Prostate gland (tissue), 2 donors: Measurements from ENCODE around the gene KRTAP9-6. TPM values are rescaled to one million over a fixed set of nuclear protein-coding genes. Genes with fewer than 3 reads are reported as not detected.

Experiments
- DNase-seq: peaks from one replicate; pipeline ENCODE4 v3.0.0-alpha.2; 2019; ENCODE audit warnings: low spot score
- H3K27ac ChIP-seq, 2 donors: fragments of 200-600 bp; sonication (generic); 2 replicates each; pipeline ENCODE4 v1.5.1; 2017 to 2019
- H3K27me3 ChIP-seq: fragments of 200-600 bp; sonication (generic); replicated peaks from 2 replicates; pipeline ENCODE4 v1.5.1; 2019; ENCODE audit not compliant: insufficient read depth
- H3K36me3 ChIP-seq, 2 donors: fragments of 200-600 bp; sonication (generic); 1 replicate in 1 of 2; 2 replicates in 1 of 2; pipeline versions ENCODE4 v1.5.1 to v1.8.1; 2017 to 2019
- H3K4me1 ChIP-seq: fragments of 200-600 bp; sonication (generic); replicated peaks from 2 replicates; pipeline ENCODE4 v1.5.1; 2019
- H3K4me3 ChIP-seq, 2 donors: fragments of 200-600 bp; sonication (generic); 2 replicates each; pipeline ENCODE4 v1.5.1; 2017 to 2019
- H3K9me3 ChIP-seq: fragments of 200-600 bp; sonication (generic); 2 replicates; pipeline ENCODE4 v1.5.1; 2017
- CTCF ChIP-seq, 4 experiments: fragments of 200-600 bp in 2 of 4; fragments of 450-650 bp in 2 of 4; sonication (generic) in 2 of 4; IDR thresholded peaks; 1 replicate in 3 of 4; 2 replicates in 1 of 4; pipeline ENCODE4 v1.5.1; 2016 to 2019; ENCODE audit warnings: antibody characterized with exemption in 4 of 4, mild to moderate bottlenecking in 2 of 4, moderate library complexity in 2 of 4
- POLR2A ChIP-seq: fragments of 450-650 bp; IDR thresholded peaks from one replicate; pipeline ENCODE4 v1.6.1; 2016; ENCODE audit warnings: antibody characterized with exemption, mild to moderate bottlenecking
- POLR2AphosphoS5 ChIP-seq: sonication (generic); formaldehyde crosslinking; IDR thresholded peaks from one replicate; pipeline ENCODE4 v1.6.1; 2017; ENCODE audit warnings: antibody characterized with exemption
- WGBS: methylation state at CpG from one replicate; pipeline ENCODE4 v1.1.5; 2018; 5-methylcytosine and 5-hydroxymethylcytosine counted together
- intact Hi-C: fragments of 100-400 bp; cut with DNase I; formaldehyde crosslinking; loops from one replicate; pipeline ENCODE4 v1.14.2; 2022
- total RNA-seq, 2 donors: library from RNA; depleted of rRNA; stranded (reverse); fragments of >200 nt; gene quantifications; one replicate each; pipeline ENCODE4 v1.1.0, GENCODE V29; 2016

KRTAP9-6 gene
- total RNA-seq, 2 donors from 2014 or later, result not detected

- Histone ChIP-seq H3K36me3 (no peaks in the 10 kb centered on the region), H3K4me1 (no peaks in the 10 kb centered on the region), H3K27ac (no peak overlapping the region), H3K27me3 (peaks cover 2% of the 10 kb centered on the region), H3K4me3 (no peak overlapping the region), H3K9me3 (no peaks in the 10 kb centered on the region)
- TF ChIP-seq POLR2AphosphoS5 (no peak), CTCF (IDR thresholded peaks at IDR 0.05) (no peak), POLR2A (no peak)
- 8% methylated on average over 1 of the region's 1 CpG for WGBS
- intact Hi-C loops, result no loop called here
- DNase-seq, result no peak
These were observed 31.7 kb downstream of the KRTAP9-6 start for GRCh38 chr17:41296846-41297245.

- 80% methylated on average over 20 of the region's 20 CpGs for WGBS
- Histone ChIP-seq H3K9me3 (no peaks in the 10 kb centered on the region), H3K36me3 (no peaks in the 10 kb centered on the region), H3K4me3 (no peak overlapping the region), H3K27me3 (no peaks in the 10 kb centered on the region), H3K27ac (no peak overlapping the region), H3K4me1 (no peaks in the 10 kb centered on the region)
- DNase-seq, result no peak
- intact Hi-C loops, result no loop called here
- no peak for TF ChIP-seq CTCF (IDR thresholded peaks at IDR 0.05)
These were observed 33.4 kb downstream of the KRTAP9-6 start for GRCh38 chr17:41298458-41299135.

GRCh38 chr17:41301204-41301790 is 36.1 kb downstream of the KRTAP9-6 start:
- no peaks in the 10 kb centered on the region for H3K4me1 ChIP-seq
- H3K27ac ChIP-seq, result no peak overlapping the region
- H3K9me3 ChIP-seq, result no peaks in the 10 kb centered on the region
- H3K27me3 ChIP-seq, result no peaks in the 10 kb centered on the region
- 35% methylated on average over 5 of the region's 5 CpGs for WGBS
- no peaks in the 10 kb centered on the region for H3K36me3 ChIP-seq
- no peak overlapping the region for H3K4me3 ChIP-seq
- no peak for TF ChIP-seq POLR2A
- no peak for TF ChIP-seq CTCF (IDR thresholded peaks at IDR 0.05)
- peak; percentile 69 for TF ChIP-seq POLR2AphosphoS5
- intact Hi-C loops, result no loop called here
- peak; percentile 63 for DNase-seq

GRCh38 chr17:41301916-41302901 is 37.0 kb downstream of the KRTAP9-6 start, which contains the start of gene KRTAP29-1:
Gene KRTAP29-1 (minus strand): TSS chr17:41302851. CDS start chr17:41302851, 0 bp downstream.
- Histone ChIP-seq H3K4me1 (no peaks in the 10 kb centered on the region), H3K4me3 (no peak within 1 kb of the TSS), H3K27ac (no peak within 1 kb of the TSS), H3K9me3 (no peaks in the 10 kb centered on the region), H3K27me3 (no peaks in the 10 kb centered on the region), H3K36me3 (no peaks in the 10 kb centered on the region)
- WGBS, result 52% methylated on average over 11 of the region's 11 CpGs
- DNase-seq, result peak; percentile 84
- TF ChIP-seq POLR2AphosphoS5 (peak; percentile 45), POLR2A (no peak)
- intact Hi-C loops, result no loop called here

GRCh38 chr17:41302981-41303380 is 37.8 kb downstream of the KRTAP9-6 start:
- WGBS, result 74% methylated on average over 4 of the region's 4 CpGs
- no peak overlapping the region for H3K27ac ChIP-seq
- DNase-seq, result no peak
- no peak for TF ChIP-seq POLR2AphosphoS5
- TF ChIP-seq CTCF (IDR thresholded peaks at IDR 0.05), result no peak
- no peak for TF ChIP-seq POLR2A
- H3K36me3 ChIP-seq, result no peaks in the 10 kb centered on the region
- H3K27me3 ChIP-seq, result no peaks in the 10 kb centered on the region
- no peaks in the 10 kb centered on the region for H3K4me1 ChIP-seq
- no peak overlapping the region for H3K4me3 ChIP-seq
- intact Hi-C loops, result no loop called here
- no peaks in the 10 kb centered on the region for H3K9me3 ChIP-seq
